GM23248 (cell line): ENCODE measurements around the gene PTCH2. TPM values are rescaled to one million over a fixed set of nuclear protein-coding genes. Genes with fewer than 3 reads are reported as not detected.

Experiments used
- DNase-seq: peaks from one replicate; pipeline ENCODE4 v3.0.0-alpha.2; 2015
- H2AFZ ChIP-seq: fragments of 200-600 bp; sonication (generic); 2 replicates; pipeline ENCODE4 v1.6.1; 2016; ENCODE audit warnings: antibody characterized with exemption
- H3F3A ChIP-seq: fragments of 200-600 bp; sonication (generic); 2 replicates; pipeline ENCODE4 v1.6.1; 2016; ENCODE audit warnings: mild to moderate bottlenecking, antibody characterized with exemption, mixed run types; ENCODE audit not compliant: insufficient read depth
- H3K27ac ChIP-seq: fragments of 200-600 bp; sonication (generic); 2 replicates; pipeline ENCODE4 v1.5.1; 2016; ENCODE audit warnings: mild to moderate bottlenecking
- H3K27me3 ChIP-seq: fragments of 200-600 bp; sonication (generic); replicated peaks from 2 replicates; pipeline ENCODE4 v1.6.1; 2016; ENCODE audit warnings: mild to moderate bottlenecking; ENCODE audit not compliant: insufficient read depth
- H3K36me3 ChIP-seq: fragments of 200-600 bp; sonication (generic); 2 replicates; pipeline ENCODE4 v1.6.1; 2016; ENCODE audit warnings: low read depth, mild to moderate bottlenecking
- H3K4me1 ChIP-seq: fragments of 200-600 bp; sonication (generic); 2 replicates; pipeline ENCODE4 v1.6.1; 2016; ENCODE audit warnings: mild to moderate bottlenecking; ENCODE audit not compliant: insufficient read depth
- H3K4me2 ChIP-seq: fragments of 200-600 bp; sonication (generic); one replicate; pipeline ENCODE4 v1.6.1; 2016; ENCODE audit warnings: mild to moderate bottlenecking; ENCODE audit not compliant: unreplicated experiment
- H3K4me3 ChIP-seq: fragments of 200-600 bp; sonication (generic); 2 replicates; pipeline ENCODE4 v1.5.1; 2016; ENCODE audit warnings: mild to moderate bottlenecking
- H3K79me2 ChIP-seq: fragments of 200-600 bp; sonication (generic); 2 replicates; pipeline ENCODE4 v1.6.1; 2016; ENCODE audit warnings: mild to moderate bottlenecking; ENCODE audit not compliant: insufficient read depth
- H3K9ac ChIP-seq: fragments of 200-600 bp; sonication (generic); 2 replicates; pipeline ENCODE4 v1.6.1; 2016; ENCODE audit warnings: mild to moderate bottlenecking
- H3K9me2 ChIP-seq: fragments of 200-600 bp; sonication (generic); 2 replicates; pipeline ENCODE4 v1.6.1; 2016; ENCODE audit warnings: mixed run types, mild to moderate bottlenecking, moderate library complexity; ENCODE audit not compliant: insufficient read depth
- H3K9me3 ChIP-seq: fragments of 200-600 bp; sonication (generic); one replicate; pipeline ENCODE4 v1.6.1; 2017; ENCODE audit warnings: low read depth
- H4K20me1 ChIP-seq: fragments of 200-600 bp; sonication (generic); 2 replicates; pipeline ENCODE4 v1.6.0; 2016; ENCODE audit not compliant: insufficient read depth
- EZH2 ChIP-seq: fragments of 200-600 bp; sonication (generic); IDR thresholded peaks from 2 replicates; pipeline ENCODE4 v1.6.1; 2018; ENCODE audit warnings: antibody characterized with exemption, mild to moderate bottlenecking; ENCODE audit not compliant: insufficient read depth, poor library complexity, severe bottlenecking
- EZH2phosphoT487 ChIP-seq: fragments of 200-600 bp; sonication (generic); IDR thresholded peaks from 2 replicates; pipeline ENCODE4 v1.6.1; 2018; ENCODE audit warnings: antibody characterized with exemption, moderate library complexity, mild to moderate bottlenecking, low read depth; ENCODE audit not compliant: insufficient read depth
- WGBS, 2 experiments: methylation state at CpG; one replicate each; pipeline ENCODE4 v1.1.6; 2015 to 2017; ENCODE audit warnings: low lambda C conversion rate in 2 of 2, low coverage in 1 of 2; ENCODE audit errors: missing lambda C conversion rate in 2 of 2; 5-methylcytosine and 5-hydroxymethylcytosine counted together
- in situ Hi-C: fragments of 300-500 bp; cut with MboI; formaldehyde crosslinking; loops from 2 replicates; pipeline ENCODE4 v1.15.0; 2020
- polyA plus RNA-seq: library from polyadenylated mRNA; unstranded; fragments of >200 nt; fragmentation: Nextera tagmentation; extraction: Ambion mirVana; gene quantifications from 2 replicates; pipeline ENCODE4 v1.2.1, GENCODE V29; 2016
- total RNA-seq: library from RNA; depleted of rRNA; stranded (reverse); fragments of >200 nt; shearing (Covaris generic); gene quantifications from 2 replicates; pipeline ENCODE4 v1.2.3, GENCODE V29; 2014

PTCH2 gene
- total and polyA plus RNA-seq, 2 experiments from 2014 or later = 0.05 to 0.11 TPM

GRCh38 chr1:44786138-44786840, 56.8 kb downstream of the PTCH2 start:
- Histone ChIP-seq H3F3A (peaks cover 18% of the 10 kb centered on the region), H3K9me2 (no peaks in the 10 kb centered on the region), H3K27me3 (no peaks in the 10 kb centered on the region), H2AFZ (peak overlapping the region; percentile 78), H3K27ac (no peak overlapping the region), H3K9ac (peak overlapping the region; percentile 63), H3K4me3 (peak overlapping the region; percentile 67), H3K9me3 (no peaks in the 10 kb centered on the region), H3K36me3 (peaks cover 2% of the 10 kb centered on the region; the same call in 1 of the 2 replicates), H3K79me2 (no peaks in the 10 kb centered on the region), H4K20me1 (no peaks in the 10 kb centered on the region), H3K4me1 (no peaks in the 10 kb centered on the region), H3K4me2 (peak overlapping the region; percentile 67)
- DNase-seq = peak; percentile 79
- 8 to 9% methylated on average over 44 to 46 of the region's 49 CpGs for WGBS, 2 experiments
- TF ChIP-seq EZH2 = no peak
- TF ChIP-seq EZH2phosphoT487 = no peak
- in situ Hi-C loops = no loop called here

- Histone ChIP-seq H4K20me1 (no peaks in the 10 kb centered on the region), H3K36me3 (peaks cover 8% of the 10 kb centered on the region; the same call in 1 of the 2 replicates), H2AFZ (peak overlapping the region; percentile 78; the same call in 1 of the 2 replicates), H3K4me1 (no peaks in the 10 kb centered on the region), H3K27me3 (no peaks in the 10 kb centered on the region), H3K9me2 (no peaks in the 10 kb centered on the region), H3K9me3 (no peaks in the 10 kb centered on the region), H3K4me3 (peak overlapping the region; percentile 67), H3F3A (peaks cover 24% of the 10 kb centered on the region), H3K4me2 (peak overlapping the region; percentile 67), H3K9ac (peak overlapping the region; percentile 63), H3K79me2 (no peaks in the 10 kb centered on the region), H3K27ac (no peak overlapping the region)
- in situ Hi-C loops = no loop called here
- no peak for TF ChIP-seq EZH2phosphoT487
- TF ChIP-seq EZH2 = no peak
- no peak for DNase-seq
- 51 to 55% methylated on average over 11 of the region's 11 CpGs for WGBS, 2 experiments
Measured at GRCh38 chr1:44785501-44786137, 57.4 kb downstream of the PTCH2 start.

- 84 to 89% methylated on average over 6 of the region's 6 CpGs for WGBS, 2 experiments
- Histone ChIP-seq H3K9ac (no peak overlapping the region), H3F3A (peaks cover 30% of the 10 kb centered on the region), H3K27me3 (no peaks in the 10 kb centered on the region), H4K20me1 (no peaks in the 10 kb centered on the region), H3K79me2 (no peaks in the 10 kb centered on the region), H3K9me3 (no peaks in the 10 kb centered on the region), H3K4me3 (no peak overlapping the region), H3K4me2 (no peak overlapping the region), H3K9me2 (no peaks in the 10 kb centered on the region), H3K36me3 (peaks cover 11% of the 10 kb centered on the region; the same call in 1 of the 2 replicates), H3K27ac (no peak overlapping the region), H2AFZ (no peak overlapping the region), H3K4me1 (no peaks in the 10 kb centered on the region)
- DNase-seq = no peak
- no peak for TF ChIP-seq EZH2
- TF ChIP-seq EZH2phosphoT487 = no peak
- in situ Hi-C loops = no loop called here
Measured at GRCh38 chr1:44785029-44785380, 58.0 kb downstream of the PTCH2 start.

GRCh38 chr1:44784094-44785028, 58.7 kb downstream of the PTCH2 start:
- Histone ChIP-seq H3K9me2 (no peaks in the 10 kb centered on the region), H3K9ac (peak overlapping the region; percentile 60), H3K9me3 (no peaks in the 10 kb centered on the region), H3K36me3 (peaks cover 17% of the 10 kb centered on the region; the same call in 1 of the 2 replicates), H3K27ac (no peak overlapping the region), H3K79me2 (peaks cover 3% of the 10 kb centered on the region; the same call in 1 of the 2 replicates), H4K20me1 (no peaks in the 10 kb centered on the region), H3K4me3 (peak overlapping the region; percentile 59), H2AFZ (peak overlapping the region; percentile 67), H3K4me2 (peak overlapping the region; percentile 58), H3K4me1 (no peaks in the 10 kb centered on the region), H3K27me3 (no peaks in the 10 kb centered on the region), H3F3A (peaks cover 34% of the 10 kb centered on the region)
- WGBS, 2 experiments = 14 to 17% methylated on average over 45 to 51 of the region's 71 CpGs
- TF ChIP-seq EZH2 = no peak
- TF ChIP-seq EZH2phosphoT487 = no peak
- DNase-seq = peak; percentile 39
- in situ Hi-C loops = no loop called here
